H1 (cell line): ENCODE results near the gene DEDD. TPM values are rescaled to one million over a fixed set of nuclear protein-coding genes. Genes with fewer than 3 reads are reported as not detected.

Experiments used
- CTCF ChIA-PET: fragments of 300-600 bp; sonication (Branson Sonifier 250); formaldehyde crosslinking; loops from one replicate; lab custom pipeline; 2021; ENCODE audit not compliant: partially characterized antibody; lab: Charles Lee
- POLR2A ChIA-PET: fragments of 300-600 bp; sonication (Branson Sonifier 250); formaldehyde crosslinking; loops from one replicate; lab custom pipeline; 2021; ENCODE audit warnings: inconsistent platforms; ENCODE audit not compliant: partially characterized antibody; lab: Charles Lee
- DNase-seq, 2 experiments: peaks; one replicate each; pipeline versions ENCODE4 v3.0.0 to v3.0.0-alpha.2; 2010 to 2022; ENCODE audit warnings: low spot score in 2 of 2, low read depth in 1 of 2, mixed read lengths in 1 of 2
- FAIRE-seq: peaks from 2 replicates; lab custom pipeline; 2011; peaks lifted over from hg19 to GRCh38; lab: Jason Lieb, UNC
- H2AFZ ChIP-seq: 2 replicates; pipeline ENCODE4 v1.8.1; 2012; ENCODE audit warnings: low read length, inconsistent platforms
- H2AK5ac ChIP-seq: 2 replicates; pipeline ENCODE4 v1.6.1; 2013; ENCODE audit warnings: low read depth, low read length
- H2BK120ac ChIP-seq: replicated peaks from 2 replicates; pipeline ENCODE3; 2013; ENCODE audit warnings: low read depth, low read length, inconsistent platforms
- H2BK12ac ChIP-seq: 2 replicates; pipeline ENCODE4 v1.6.1; 2013; ENCODE audit warnings: low read depth, low read length
- H2BK15ac ChIP-seq: 2 replicates; pipeline ENCODE4 v1.6.1; 2013; ENCODE audit warnings: low read length
- H2BK20ac ChIP-seq: 2 replicates; pipeline ENCODE4 v1.6.1; 2013; ENCODE audit warnings: low read length
- H2BK5ac ChIP-seq: 2 replicates; pipeline ENCODE4 v1.6.1; 2013; ENCODE audit warnings: low read depth, low read length
- H3K14ac ChIP-seq: 2 replicates; pipeline ENCODE4 v1.6.1; 2013; ENCODE audit warnings: inconsistent platforms; ENCODE audit not compliant: insufficient read length
- H3K18ac ChIP-seq: 2 replicates; pipeline ENCODE4 v1.6.1; 2013; ENCODE audit warnings: low read length; ENCODE audit errors: extremely low read depth
- H3K23ac ChIP-seq: 2 replicates; pipeline ENCODE4 v1.6.1; 2013; ENCODE audit warnings: inconsistent platforms; ENCODE audit not compliant: insufficient read length
- H3K23me2 ChIP-seq: 2 replicates; pipeline ENCODE4 v1.6.1; 2013; ENCODE audit warnings: low read depth, low read length
- H3K27ac ChIP-seq: 2 replicates; pipeline ENCODE4 v1.6.1; 2011; ENCODE audit warnings: low read depth, low read length, inconsistent platforms
- H3K27me3 ChIP-seq, 4 experiments: replicated peaks in 1 of 4; 1 replicate in 1 of 4; 2 replicates in 3 of 4; pipeline versions ENCODE4 v1.6.1 to v1.8.1; 2011 to 2013; ENCODE audit warnings: low read length in 3 of 4, mild to moderate bottlenecking in 3 of 4, inconsistent platforms in 2 of 4, mixed read lengths in 2 of 4, moderate library complexity in 1 of 4; ENCODE audit not compliant: control insufficient read depth in 3 of 4, insufficient read depth in 3 of 4; ENCODE audit errors: extremely low read depth in 1 of 4
- H3K36me3 ChIP-seq, 4 experiments: 2 replicates each; pipeline versions ENCODE4 v1.6.1 to v1.8.1; 2011 to 2013; ENCODE audit warnings: mild to moderate bottlenecking in 4 of 4, low read length in 3 of 4, moderate library complexity in 2 of 4, control low read depth in 1 of 4, inconsistent platforms in 1 of 4; ENCODE audit not compliant: insufficient read depth in 4 of 4, control insufficient read depth in 2 of 4
- H3K4ac ChIP-seq: replicated peaks from 2 replicates; pipeline ENCODE3; 2013; ENCODE audit warnings: low read length, low read depth, mixed read lengths, inconsistent platforms; ENCODE audit not compliant: insufficient read length
- H3K4me1 ChIP-seq, 4 experiments: replicated peaks in 1 of 4; 1 replicate in 1 of 4; 2 replicates in 3 of 4; pipeline versions ENCODE4 v1.6.1 to v1.8.1; 2011 to 2013; ENCODE audit warnings: low read length in 3 of 4, inconsistent platforms in 2 of 4, mixed read lengths in 1 of 4; ENCODE audit not compliant: insufficient read depth in 4 of 4, control insufficient read depth in 3 of 4
- H3K4me2 ChIP-seq, 2 experiments: 2 replicates each; pipeline versions ENCODE4 v1.6.1 to v1.8.1; 2011 to 2013; ENCODE audit warnings: low read depth in 2 of 2, low read length in 2 of 2, control low read depth in 1 of 2, inconsistent platforms in 1 of 2, mild to moderate bottlenecking in 1 of 2; ENCODE audit not compliant: insufficient read depth in 1 of 2
- H3K4me3 ChIP-seq, 4 experiments: fragments of 200-600, 300-600 bp in 1 of 4; sonication (generic), shearing (Covaris generic), sonication (Bioruptor Twin) in 1 of 4; 2 replicates each; pipeline versions ENCODE4 v1.5.1 to v1.8.1; 2011 to 2016; ENCODE audit warnings: low read length in 4 of 4, low read depth in 3 of 4, control low read depth in 2 of 4, inconsistent platforms in 2 of 4, mild to moderate bottlenecking in 2 of 4, mixed read lengths in 1 of 4, moderate library complexity in 1 of 4; ENCODE audit not compliant: insufficient read depth in 2 of 4; ENCODE audit errors: extremely low read depth in 1 of 4
- H3K56ac ChIP-seq: replicated peaks from 2 replicates; pipeline ENCODE3; 2013; ENCODE audit warnings: low read depth, mild to moderate bottlenecking, mixed read lengths, low read length, inconsistent platforms; ENCODE audit not compliant: insufficient read length
- H3K79me1 ChIP-seq: 2 replicates; pipeline ENCODE4 v1.6.1; 2013; ENCODE audit warnings: low read depth, low read length, control low read depth
- H3K79me2 ChIP-seq, 2 experiments: 2 replicates each; pipeline versions ENCODE4 v1.6.1 to v1.8.1; 2012 to 2013; ENCODE audit warnings: low read length in 2 of 2, mild to moderate bottlenecking in 2 of 2, inconsistent platforms in 1 of 2; ENCODE audit not compliant: insufficient read depth in 2 of 2, control insufficient read depth in 1 of 2
- H3K9ac ChIP-seq, 4 experiments: replicated peaks in 1 of 4; 1 replicate in 1 of 4; 2 replicates in 3 of 4; pipeline versions ENCODE4 v1.6.1 to v1.8.1; 2011 to 2013; ENCODE audit warnings: low read depth in 3 of 4, low read length in 3 of 4, control low read depth in 2 of 4, mild to moderate bottlenecking in 2 of 4, moderate library complexity in 2 of 4, inconsistent platforms in 1 of 4; ENCODE audit errors: extremely low read depth in 1 of 4
- H3K9me3 ChIP-seq, 2 experiments: 2 replicates each; pipeline versions ENCODE4 v1.6.1 to v1.8.1; 2012 to 2013; ENCODE audit warnings: mild to moderate bottlenecking in 2 of 2, moderate library complexity in 2 of 2, control low read depth in 1 of 2, inconsistent platforms in 1 of 2, low read depth in 1 of 2, low read length in 1 of 2, mixed read lengths in 1 of 2; ENCODE audit not compliant: insufficient read depth in 2 of 2
- H4K20me1 ChIP-seq, 2 experiments: replicated peaks in 1 of 2; 2 replicates each; pipeline versions ENCODE3 to v1.8.1; 2011 to 2013; ENCODE audit warnings: inconsistent platforms in 2 of 2, low read length in 2 of 2, mild to moderate bottlenecking in 1 of 2; ENCODE audit not compliant: insufficient read depth in 2 of 2, control insufficient read depth in 1 of 2
- H4K5ac ChIP-seq: 2 replicates; pipeline ENCODE4 v1.6.1; 2013; ENCODE audit warnings: low read length, low read depth, mixed read lengths, inconsistent platforms; ENCODE audit not compliant: insufficient read length
- H4K8ac ChIP-seq: 2 replicates; pipeline ENCODE4 v1.8.0; 2013; ENCODE audit warnings: mild to moderate bottlenecking, moderate library complexity, low read length, inconsistent platforms; ENCODE audit not compliant: insufficient read depth; ENCODE audit errors: extremely low read depth
- H4K91ac ChIP-seq: replicated peaks from 2 replicates; pipeline ENCODE3; 2013; ENCODE audit warnings: low read length, mixed read lengths, inconsistent platforms; ENCODE audit not compliant: insufficient read length
- SRF ChIP-seq: IDR thresholded peaks from 2 replicates; pipeline ENCODE4 v1.6.1; 2011; ENCODE audit warnings: mild to moderate bottlenecking, low read depth, low read length, moderate library complexity
- SUZ12 ChIP-seq: fragments of 200-600 bp; sonication (generic); IDR thresholded peaks from 2 replicates; pipeline ENCODE4 v1.6.1; 2012; ENCODE audit warnings: mild to moderate bottlenecking, inconsistent platforms, low read length, moderate library complexity, mixed read lengths
- WGBS, 2 experiments: shearing (Covaris generic) in 1 of 2; methylation state at CpG; one replicate each; pipeline versions ENCODE4 v1.1.6 to v1.1.7; 2013 to 2015; ENCODE audit warnings: low lambda C conversion rate in 2 of 2, mixed read lengths in 2 of 2, inconsistent platforms in 1 of 2, low coverage in 1 of 2, missing lambda C conversion rate in 1 of 2; ENCODE audit not compliant: insufficient replicate concordance in 2 of 2, insufficient coverage in 1 of 2, insufficient read length in 1 of 2; ENCODE audit errors: extremely low coverage in 1 of 2, missing lambda C conversion rate in 1 of 2; 5-methylcytosine and 5-hydroxymethylcytosine counted together
- polyA plus RNA-seq, 7 experiments: library from polyadenylated mRNA; depleted of rRNA in 3 of 7; stranded (reverse) in 5 of 7; unstranded in 2 of 7; fragments of >200 nt in 5 of 7; fragments of 200-250 nt in 2 of 7; gene quantifications; 1 replicate in 5 of 7; 2 replicates in 1 of 7; 4 replicates in 1 of 7; pipeline versions ENCODE4 v1.2.1 to v1.2.3, GENCODE V29; 2011 to 2013; ENCODE audit warnings: missing spikeins in 2 of 7, mixed read lengths in 2 of 7
- total RNA-seq: library from RNA; stranded (reverse); fragmentation: NEBNext Ultra II Directional; extraction: Animal tissue kit (Norgen Biotek cat#: 25700); gene quantifications from 2 replicates; pipeline ENCODE4 v1.2.1, GENCODE V29; 2021
- TF ChIP-seq, protein P1 (sequence below): IDR thresholded peaks from 2 replicates; pipeline ENCODE4 v1.6.1; 2012; ENCODE audit warnings: inconsistent platforms
- TF ChIP-seq, protein P2 (sequence below): IDR thresholded peaks from 2 replicates; pipeline ENCODE4 v1.6.1; 2012; ENCODE audit warnings: inconsistent platforms

DEDD gene
- total and polyA plus RNA-seq, 2 of the 8 experiments (the other 6 are each of a cell fraction or from before 2014, with no cell fraction given): 42.6 to 55.9 TPM

DNA sequence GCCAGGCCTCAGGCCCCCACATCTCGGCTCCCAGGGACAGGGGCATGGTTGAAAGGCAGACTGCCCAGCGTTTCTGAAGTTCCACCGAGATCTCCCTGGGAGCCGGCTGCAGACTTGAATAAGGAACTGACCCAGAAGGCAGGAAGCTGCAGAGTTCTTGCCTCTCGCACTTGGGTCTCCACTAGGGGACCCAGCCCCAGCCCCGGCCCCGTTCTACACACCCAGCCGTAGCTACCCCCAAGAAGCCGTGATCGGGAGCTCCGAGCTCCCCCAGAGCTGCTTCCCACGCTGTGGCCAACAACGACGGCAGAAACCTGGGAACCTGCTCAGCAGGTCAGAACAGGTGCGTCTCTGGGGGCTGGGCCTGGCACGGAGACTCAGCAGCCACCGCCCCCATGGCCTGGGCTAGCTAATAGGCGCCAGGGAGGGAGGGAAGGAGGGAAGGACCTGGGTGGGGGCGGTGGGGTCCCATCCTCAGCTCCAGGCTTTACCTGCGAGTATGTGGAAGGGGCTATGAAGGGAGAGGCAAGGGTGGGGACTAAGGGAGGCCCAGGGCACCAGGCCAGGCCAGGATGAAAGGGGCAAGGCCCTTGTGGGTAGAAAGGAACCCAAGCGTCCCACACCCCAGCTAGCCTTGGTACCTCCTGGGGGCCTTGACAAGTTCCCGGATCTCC, 43.1 kb downstream of the DEDD start, which contains the start of gene NECTIN4:
Gene NECTIN4, minus strand, starts transcription at position 308 of the 674 bp plus-strand sequence. Its CDS starts 262 bp downstream, at position 46.
- Histone ChIP-seq H3K79me2 (no peaks in the 10 kb centered on the region), H4K8ac (no peak within 1 kb of the TSS; the same call in 1 of the 2 replicates), H4K20me1 (no peaks in the 10 kb centered on the region), H2BK15ac (0 out of 2 replicates have a peak within 1 kb of the TSS, but pooled peaks have one; percentile 31), H3K56ac (no peak within 1 kb of the TSS), H2AK5ac (no peak within 1 kb of the TSS), H2BK20ac (no peak within 1 kb of the TSS), H2BK12ac (peak within 1 kb of the TSS; percentile 44; the same call in 1 of the 2 replicates), H3K23me2 (peaks cover 2% of the 10 kb centered on the region; the same call in 1 of the 2 replicates), H3K27ac (no peak within 1 kb of the TSS), H3K4me1 (peaks cover 0 to 9% (median 0%) of the 10 kb centered on the region in 4 experiments; a peak in 3 of 7 replicates), H3K4me3 (no peak within 1 kb of the TSS), H3K4me2 (no peak within 1 kb of the TSS; a peak in 2 of 4 replicates), H3K9ac (no peak within 1 kb of the TSS), H4K91ac (peak within 1 kb of the TSS; percentile 15), H2BK120ac (no peak within 1 kb of the TSS), H2AFZ (peak within 1 kb of the TSS; percentile 64; the same call in 1 of the 2 replicates), H3K36me3 (no peaks in the 10 kb centered on the region), H3K14ac (no peak within 1 kb of the TSS), H3K27me3 (no peaks in the 10 kb centered on the region), H3K23ac (no peak within 1 kb of the TSS), H3K4ac (peak within 1 kb of the TSS; percentile 19), H4K5ac (no peak within 1 kb of the TSS), H2BK5ac (no peak within 1 kb of the TSS; the same call in 1 of the 2 replicates), H3K9me3 (no peaks in the 10 kb centered on the region), H3K18ac (no peak within 1 kb of the TSS), H3K79me1 (no peaks in the 10 kb centered on the region)
- FAIRE-seq: no peak
- ChIA-PET CTCF (interaction anchor here (1.2 to 11.9 kb wide), 4 partner anchors 9 to 48 kb away, joined by 3 to 156 read pairs (median 49); partner anchors contain the start of genes ARHGAP30 and KLHDC9), POLR2A (interaction anchor here (1.6 kb wide), 1 partner anchor 43 kb away, joined by 5 read pairs; the partner anchor contains the start of gene DEDD)
- TF ChIP-seq, protein P1, sequence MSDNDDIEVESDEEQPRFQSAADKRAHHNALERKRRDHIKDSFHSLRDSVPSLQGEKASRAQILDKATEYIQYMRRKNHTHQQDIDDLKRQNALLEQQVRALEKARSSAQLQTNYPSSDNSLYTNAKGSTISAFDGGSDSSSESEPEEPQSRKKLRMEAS: 0 out of 2 replicates have a peak, but pooled peaks have one; percentile 32
- no peak for TF ChIP-seq SUZ12
- TF ChIP-seq, protein P2, sequence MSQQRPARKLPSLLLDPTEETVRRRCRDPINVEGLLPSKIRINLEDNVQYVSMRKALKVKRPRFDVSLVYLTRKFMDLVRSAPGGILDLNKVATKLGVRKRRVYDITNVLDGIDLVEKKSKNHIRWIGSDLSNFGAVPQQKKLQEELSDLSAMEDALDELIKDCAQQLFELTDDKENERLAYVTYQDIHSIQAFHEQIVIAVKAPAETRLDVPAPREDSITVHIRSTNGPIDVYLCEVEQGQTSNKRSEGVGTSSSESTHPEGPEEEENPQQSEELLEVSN: peak; percentile 18; the same call in 1 of the 2 replicates
- TF ChIP-seq SRF: no peak
- 74% methylated on average over 20 of the region's 22 CpGs; no CpG with 5 or more reads in 1 of the 2 experiments for WGBS, 2 experiments
- no peak for DNase-seq
